H9 (cell line): ENCODE measurements around the gene UTP20. TPM values are rescaled to one million over a fixed set of nuclear protein-coding genes. Genes with fewer than 3 reads are reported as not detected.

Experiments
- DNase-seq: peaks from one replicate; pipeline ENCODE4 v3.0.0-alpha.2; 2017
- H2AFZ ChIP-seq: one replicate; pipeline ENCODE4 v1.6.1; 2013; ENCODE audit warnings: mild to moderate bottlenecking, low read length, control low read depth, moderate library complexity
- H2AK5ac ChIP-seq: 2 replicates; pipeline ENCODE4 v1.6.1; 2013; ENCODE audit warnings: low read length, control low read depth, mixed read lengths; ENCODE audit not compliant: insufficient read length
- H2BK120ac ChIP-seq: one replicate; pipeline ENCODE4 v1.6.1; 2013; ENCODE audit warnings: low read depth, mild to moderate bottlenecking, low read length, control low read depth, inconsistent platforms; ENCODE audit not compliant: poor library complexity, severe bottlenecking
- H2BK12ac ChIP-seq: 2 replicates; pipeline ENCODE4 v1.6.1; 2013; ENCODE audit warnings: low read length, control low read depth, mixed read lengths, low read depth; ENCODE audit not compliant: insufficient read length
- H2BK15ac ChIP-seq: 2 replicates; pipeline ENCODE4 v1.6.1; 2013; ENCODE audit warnings: low read depth, low read length, control low read depth
- H2BK20ac ChIP-seq: one replicate; pipeline ENCODE4 v1.6.1; 2013; ENCODE audit warnings: low read depth, mild to moderate bottlenecking, low read length, control low read depth, inconsistent platforms; ENCODE audit not compliant: poor library complexity, severe bottlenecking
- H2BK5ac ChIP-seq: 2 replicates; pipeline ENCODE4 v1.6.1; 2013; ENCODE audit warnings: low read length, control low read depth, mixed read lengths; ENCODE audit not compliant: insufficient read length
- H3K14ac ChIP-seq: 2 replicates; pipeline ENCODE4 v1.6.1; 2013; ENCODE audit warnings: low read length, control low read depth; ENCODE audit not compliant: insufficient read depth
- H3K18ac ChIP-seq: 2 replicates; pipeline ENCODE4 v1.6.1; 2013; ENCODE audit warnings: low read depth, mild to moderate bottlenecking, mixed read lengths, low read length, control low read depth; ENCODE audit not compliant: insufficient read length
- H3K23ac ChIP-seq: 2 replicates; pipeline ENCODE4 v1.6.1; 2013; ENCODE audit warnings: low read length, control low read depth, mixed read lengths, low read depth; ENCODE audit not compliant: insufficient read length
- H3K23me2 ChIP-seq: 2 replicates; pipeline ENCODE4 v1.6.1; 2013; ENCODE audit warnings: low read depth, mild to moderate bottlenecking, mixed read lengths, low read length, control low read depth; ENCODE audit not compliant: insufficient read length, poor library complexity, severe bottlenecking
- H3K27ac ChIP-seq: 2 replicates; pipeline ENCODE4 v1.5.1; 2013; ENCODE audit warnings: low read length, control low read depth, mixed read lengths, low read depth; ENCODE audit not compliant: insufficient read length
- H3K27me3 ChIP-seq: 2 replicates; pipeline ENCODE4 v1.6.1; 2013; ENCODE audit warnings: low read length, control low read depth, inconsistent platforms; ENCODE audit not compliant: insufficient read depth
- H3K4ac ChIP-seq: 2 replicates; pipeline ENCODE4 v1.6.1; 2013; ENCODE audit warnings: low read depth, mild to moderate bottlenecking, control low read depth, inconsistent platforms, low read length, moderate library complexity
- H3K4me1 ChIP-seq: 2 replicates; pipeline ENCODE4 v1.6.1; 2013; ENCODE audit warnings: low read length, control low read depth, inconsistent platforms; ENCODE audit not compliant: insufficient read depth
- H3K4me2 ChIP-seq: 2 replicates; pipeline ENCODE4 v1.6.1; 2013; ENCODE audit warnings: low read length, control low read depth, mixed read lengths; ENCODE audit not compliant: insufficient read length, insufficient read depth
- H3K56ac ChIP-seq: 2 replicates; pipeline ENCODE4 v1.6.1; 2013; ENCODE audit warnings: low read depth, mild to moderate bottlenecking, mixed read lengths, low read length, control low read depth; ENCODE audit not compliant: insufficient read length
- H3K79me1 ChIP-seq: 2 replicates; pipeline ENCODE4 v1.6.1; 2013; ENCODE audit warnings: low read depth, mild to moderate bottlenecking, moderate library complexity, low read length, control low read depth, inconsistent platforms; ENCODE audit not compliant: insufficient read depth, poor library complexity, severe bottlenecking
- H3K79me2 ChIP-seq: 2 replicates; pipeline ENCODE4 v1.6.1; 2013; ENCODE audit warnings: low read length, control low read depth, inconsistent platforms; ENCODE audit not compliant: insufficient read depth
- H3K9ac ChIP-seq: 2 replicates; pipeline ENCODE4 v1.6.1; 2013; ENCODE audit warnings: low read length, control low read depth, mixed read lengths; ENCODE audit not compliant: insufficient read length; ENCODE audit errors: extremely low read depth
- H3K9me3 ChIP-seq: one replicate; pipeline ENCODE4 v1.6.1; 2013; ENCODE audit warnings: low read depth, low read length, inconsistent platforms; ENCODE audit not compliant: control insufficient read depth
- H3T11ph ChIP-seq: one replicate; pipeline ENCODE4 v1.6.1; 2013; ENCODE audit warnings: mild to moderate bottlenecking, low read length, control low read depth, inconsistent platforms
- H4K20me1 ChIP-seq: one replicate; pipeline ENCODE4 v1.6.1; 2013; ENCODE audit not compliant: control insufficient read depth, insufficient read length, insufficient read depth
- H4K5ac ChIP-seq: 2 replicates; pipeline ENCODE4 v1.6.1; 2013; ENCODE audit warnings: low read depth, mild to moderate bottlenecking, mixed read lengths, low read length, control low read depth; ENCODE audit not compliant: insufficient read length
- H4K8ac ChIP-seq: replicated peaks from 2 replicates; pipeline ENCODE4 v1.6.1; 2013; ENCODE audit warnings: low read length, control low read depth, mixed read lengths, low read depth; ENCODE audit not compliant: insufficient read length
- H4K91ac ChIP-seq: 2 replicates; pipeline ENCODE4 v1.6.1; 2013; ENCODE audit warnings: low read depth, mild to moderate bottlenecking, moderate library complexity, mixed read lengths, low read length, control low read depth; ENCODE audit not compliant: insufficient read length
- H3K27ac Mint-ChIP-seq, 3 experiments: 2 replicates in 2 of 3; 3 replicates in 1 of 3; pipeline ENCODE4 v1.8.0; 2020 to 2021; ENCODE audit warnings: mixed read lengths in 3 of 3, mild to moderate bottlenecking in 1 of 3, moderate library complexity in 1 of 3
- H3K27me3 Mint-ChIP-seq: 2 replicates; pipeline ENCODE4 v1.8.0; 2021; ENCODE audit warnings: low read depth, mild to moderate bottlenecking, moderate library complexity, mixed read lengths
- H3K36me3 Mint-ChIP-seq, 3 experiments: 2 replicates in 2 of 3; 3 replicates in 1 of 3; pipeline ENCODE4 v1.8.0; 2020 to 2021; ENCODE audit warnings: low read depth in 3 of 3, mixed read lengths in 3 of 3; ENCODE audit not compliant: insufficient read depth in 1 of 3
- H3K4me1 Mint-ChIP-seq, 2 experiments: 2 replicates each; pipeline ENCODE4 v1.8.0; 2020; ENCODE audit warnings: mixed read lengths in 2 of 2
- H3K4me3 Mint-ChIP-seq, 2 experiments: 2 replicates in 1 of 2; 3 replicates in 1 of 2; pipeline ENCODE4 v1.8.0; 2020 to 2021; ENCODE audit warnings: mild to moderate bottlenecking in 2 of 2, mixed read lengths in 2 of 2, moderate library complexity in 1 of 2
- H3K9me3 Mint-ChIP-seq, 2 experiments: 2 replicates in 1 of 2; 3 replicates in 1 of 2; pipeline ENCODE4 v1.8.0; 2020; ENCODE audit warnings: mild to moderate bottlenecking in 2 of 2, mixed read lengths in 2 of 2, moderate library complexity in 1 of 2
- WGBS: extraction: QIAGEN DNeasy Blood & Tissue Kit; methylation state at CpG from one replicate; pipeline ENCODE4 v1.1.7; 2013; ENCODE audit warnings: missing lambda C conversion rate, low lambda C conversion rate, mixed read lengths; ENCODE audit not compliant: insufficient read length; ENCODE audit errors: extremely low coverage; 5-methylcytosine and 5-hydroxymethylcytosine counted together
- total RNA-seq: library from RNA; stranded (reverse); gene quantifications from 2 replicates; pipeline ENCODE4 v1.2.1, GENCODE V29; 2021
- TF ChIP-seq, protein P1 (sequence below): fragments of 200-600 bp; sonication (generic); conservative IDR thresholded peaks from 3 replicates; pipeline ENCODE4 v1.8.0; 2021; ENCODE audit warnings: antibody characterized with exemption, mild to moderate bottlenecking

The UTP20 gene
- total RNA-seq, 1 experiment from 2014 or later, result 38.3 TPM

DNA sequence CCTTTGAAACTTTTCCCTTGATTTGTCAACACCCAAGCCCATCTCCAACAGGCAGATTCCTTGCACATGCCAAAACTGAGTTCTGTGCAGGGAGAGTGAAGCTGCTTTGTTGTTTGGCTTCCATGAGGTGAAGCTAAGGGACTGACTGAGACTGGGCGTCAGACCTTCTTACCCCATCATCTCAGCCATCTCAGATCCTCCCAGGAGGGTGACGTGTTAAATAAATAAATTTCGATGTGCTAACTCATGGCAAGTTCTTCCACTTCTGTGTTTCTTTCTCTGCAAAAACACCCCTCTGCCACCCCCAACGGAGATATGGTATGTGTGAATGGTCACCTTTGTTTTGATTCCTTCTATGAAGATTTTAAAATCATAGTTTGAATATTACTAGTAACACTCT, 17.8 kb downstream of the UTP20 start:
- H3K23ac ChIP-seq, result no peak overlapping the region
- no peaks in the 10 kb centered on the region for H3K9me3 ChIP-seq
- Mint-ChIP-seq H3K4me1 (0 out of 4 replicates have a peak, but pooled peaks cover 0 to 2% of the 10 kb centered on the region in 2 experiments), H3K36me3 (peaks cover 31 to 78% (median 54%) of the 10 kb centered on the region in 3 experiments), H3K9me3 (no peaks in the 10 kb centered on the region), H3K27ac (no peak overlapping the region), H3K27me3 (no peaks in the 10 kb centered on the region), H3K4me3 (no peak overlapping the region)
- no peak overlapping the region for H2BK15ac ChIP-seq
- H2AK5ac ChIP-seq, result no peak overlapping the region
- no peak overlapping the region for H3K4me2 ChIP-seq
- no peaks in the 10 kb centered on the region for H3K4me1 ChIP-seq
- H3K56ac ChIP-seq, result no peak overlapping the region
- H2BK5ac ChIP-seq, result no peak overlapping the region
- DNase-seq, result no peak
- no peak overlapping the region for H4K91ac ChIP-seq
- H4K8ac ChIP-seq, result no peak overlapping the region
- no peak overlapping the region for H3K18ac ChIP-seq
- H3K79me1 ChIP-seq, result no peaks in the 10 kb centered on the region
- no peaks in the 10 kb centered on the region for H3K27me3 ChIP-seq
- TF ChIP-seq, protein P1, sequence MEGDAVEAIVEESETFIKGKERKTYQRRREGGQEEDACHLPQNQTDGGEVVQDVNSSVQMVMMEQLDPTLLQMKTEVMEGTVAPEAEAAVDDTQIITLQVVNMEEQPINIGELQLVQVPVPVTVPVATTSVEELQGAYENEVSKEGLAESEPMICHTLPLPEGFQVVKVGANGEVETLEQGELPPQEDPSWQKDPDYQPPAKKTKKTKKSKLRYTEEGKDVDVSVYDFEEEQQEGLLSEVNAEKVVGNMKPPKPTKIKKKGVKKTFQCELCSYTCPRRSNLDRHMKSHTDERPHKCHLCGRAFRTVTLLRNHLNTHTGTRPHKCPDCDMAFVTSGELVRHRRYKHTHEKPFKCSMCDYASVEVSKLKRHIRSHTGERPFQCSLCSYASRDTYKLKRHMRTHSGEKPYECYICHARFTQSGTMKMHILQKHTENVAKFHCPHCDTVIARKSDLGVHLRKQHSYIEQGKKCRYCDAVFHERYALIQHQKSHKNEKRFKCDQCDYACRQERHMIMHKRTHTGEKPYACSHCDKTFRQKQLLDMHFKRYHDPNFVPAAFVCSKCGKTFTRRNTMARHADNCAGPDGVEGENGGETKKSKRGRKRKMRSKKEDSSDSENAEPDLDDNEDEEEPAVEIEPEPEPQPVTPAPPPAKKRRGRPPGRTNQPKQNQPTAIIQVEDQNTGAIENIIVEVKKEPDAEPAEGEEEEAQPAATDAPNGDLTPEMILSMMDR, result no peak
- no peak overlapping the region for H3K4ac ChIP-seq
- H3K79me2 ChIP-seq, result no peaks in the 10 kb centered on the region
- H4K20me1 ChIP-seq, result no peaks in the 10 kb centered on the region
- no peak overlapping the region for H3K14ac ChIP-seq
- H2BK120ac ChIP-seq, result no peak overlapping the region
- H3K27ac ChIP-seq, result no peak overlapping the region
- no peak overlapping the region for H2BK20ac ChIP-seq
- H4K5ac ChIP-seq, result no peak overlapping the region
- no peaks in the 10 kb centered on the region for H3K23me2 ChIP-seq
- H2AFZ ChIP-seq, result no peak overlapping the region
- no peak overlapping the region for H3T11ph ChIP-seq
- no peak overlapping the region for H3K9ac ChIP-seq
- H2BK12ac ChIP-seq, result no peak overlapping the region
- no CpG with 5 or more reads among the region's 4 CpGs for WGBS
